ENCODE data around the gene SYNE1. TPM values are rescaled to one million over a fixed set of nuclear protein-coding genes. Genes with fewer than 3 reads are reported as not detected.

The SYNE1 gene
- total RNA-seq, 1 experiment from 2014 or later, result 3.0 TPM

DNA sequence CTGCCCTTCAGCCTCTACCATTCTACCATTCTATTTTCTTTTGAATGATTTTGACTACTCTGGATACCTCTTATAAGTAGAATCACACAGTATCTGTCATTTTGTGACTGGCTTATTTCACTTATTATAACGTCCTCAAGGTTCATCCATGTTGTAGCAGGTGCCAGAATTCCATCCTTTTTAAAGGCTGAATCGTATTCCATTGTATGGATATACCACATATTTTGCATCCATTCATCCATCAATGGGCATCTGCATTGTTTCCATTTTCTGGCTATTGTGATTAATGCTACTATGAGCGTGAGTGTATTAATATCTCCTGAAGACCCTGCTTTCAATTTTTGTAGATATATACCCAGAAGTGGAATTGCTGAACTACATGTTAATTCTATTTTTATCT lies 105.5 kb downstream of the SYNE1 start:
- Histone ChIP-seq H2BK15ac (ENCODE audit: low read depth, low read length) (no peak overlapping the region), H4K20me1 (ENCODE audit: control insufficient read depth, insufficient read depth, insufficient read length) (no peaks in the 10 kb centered on the region), H3K14ac (ENCODE audit: insufficient read depth, low read length) (no peak overlapping the region), H2BK120ac (ENCODE audit: low read depth, low read length, poor library complexity, severe bottlenecking) (no peak overlapping the region), H4K5ac (ENCODE audit: insufficient read length, low read depth, low read length) (no peak overlapping the region), H3K27me3 (ENCODE audit: insufficient read depth, low read length) (no peaks in the 10 kb centered on the region), H2BK20ac (ENCODE audit: low read depth, low read length, poor library complexity, severe bottlenecking) (no peak overlapping the region), H4K8ac (replicated peaks; ENCODE audit: insufficient read length, low read depth, low read length) (no peak overlapping the region), H4K91ac (ENCODE audit: insufficient read length, low read depth, low read length) (no peak overlapping the region), H2BK12ac (ENCODE audit: insufficient read length, low read depth, low read length) (no peak overlapping the region), H2AFZ (ENCODE audit: low read length) (no peak overlapping the region), H3K23ac (ENCODE audit: insufficient read length, low read depth, low read length) (no peak overlapping the region), H3K18ac (ENCODE audit: insufficient read length, low read depth, low read length) (no peak overlapping the region), H3K23me2 (ENCODE audit: insufficient read length, low read depth, low read length, poor library complexity, severe bottlenecking) (no peaks in the 10 kb centered on the region), H3K56ac (ENCODE audit: insufficient read length, low read depth, low read length) (no peak overlapping the region), H2AK5ac (ENCODE audit: insufficient read length, low read length) (no peak overlapping the region), H2BK5ac (ENCODE audit: insufficient read length, low read length) (no peak overlapping the region), H3K9me3 (ENCODE audit: control insufficient read depth, low read depth, low read length) (no peaks in the 10 kb centered on the region), H3T11ph (ENCODE audit: low read length) (no peak overlapping the region), H3K4me1 (ENCODE audit: insufficient read depth, low read length) (no peaks in the 10 kb centered on the region), H3K9ac (ENCODE audit: extremely low read depth, insufficient read length, low read length) (no peak overlapping the region), H3K4me2 (ENCODE audit: insufficient read depth, insufficient read length, low read length) (no peak overlapping the region), H3K79me2 (ENCODE audit: insufficient read depth, low read length) (no peaks in the 10 kb centered on the region), H3K4ac (ENCODE audit: low read depth, low read length) (no peak overlapping the region), H3K27ac (ENCODE audit: insufficient read length, low read depth, low read length) (no peak overlapping the region), H3K79me1 (ENCODE audit: insufficient read depth, low read depth, low read length, poor library complexity, severe bottlenecking) (no peaks in the 10 kb centered on the region)
- TF ChIP-seq, protein P1, sequence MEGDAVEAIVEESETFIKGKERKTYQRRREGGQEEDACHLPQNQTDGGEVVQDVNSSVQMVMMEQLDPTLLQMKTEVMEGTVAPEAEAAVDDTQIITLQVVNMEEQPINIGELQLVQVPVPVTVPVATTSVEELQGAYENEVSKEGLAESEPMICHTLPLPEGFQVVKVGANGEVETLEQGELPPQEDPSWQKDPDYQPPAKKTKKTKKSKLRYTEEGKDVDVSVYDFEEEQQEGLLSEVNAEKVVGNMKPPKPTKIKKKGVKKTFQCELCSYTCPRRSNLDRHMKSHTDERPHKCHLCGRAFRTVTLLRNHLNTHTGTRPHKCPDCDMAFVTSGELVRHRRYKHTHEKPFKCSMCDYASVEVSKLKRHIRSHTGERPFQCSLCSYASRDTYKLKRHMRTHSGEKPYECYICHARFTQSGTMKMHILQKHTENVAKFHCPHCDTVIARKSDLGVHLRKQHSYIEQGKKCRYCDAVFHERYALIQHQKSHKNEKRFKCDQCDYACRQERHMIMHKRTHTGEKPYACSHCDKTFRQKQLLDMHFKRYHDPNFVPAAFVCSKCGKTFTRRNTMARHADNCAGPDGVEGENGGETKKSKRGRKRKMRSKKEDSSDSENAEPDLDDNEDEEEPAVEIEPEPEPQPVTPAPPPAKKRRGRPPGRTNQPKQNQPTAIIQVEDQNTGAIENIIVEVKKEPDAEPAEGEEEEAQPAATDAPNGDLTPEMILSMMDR (conservative IDR thresholded peaks at IDR 0.05), result no peak
- Mint-ChIP-seq H3K4me1 (0 out of 4 replicates have a peak, but pooled peaks cover 0 to 3% of the 10 kb centered on the region in 2 experiments), H3K36me3 (ENCODE audit: insufficient read depth in 1 of 3, low read depth in 3 of 3) (peaks cover 0 to 4% (median 0%) of the 10 kb centered on the region in 3 experiments; a peak in 2 of 7 replicates), H3K4me3 (no peak overlapping the region), H3K9me3 (no peaks in the 10 kb centered on the region), H3K27me3 (ENCODE audit: low read depth) (no peaks in the 10 kb centered on the region), H3K27ac (no peak overlapping the region)
- no CpG with 5 or more reads among the region's 3 CpGs for WGBS (ENCODE audit: extremely low coverage, insufficient read length, low lambda C conversion rate)
- no peak for DNase-seq
